ENCODE measurements around the gene CD5L.

DNA sequence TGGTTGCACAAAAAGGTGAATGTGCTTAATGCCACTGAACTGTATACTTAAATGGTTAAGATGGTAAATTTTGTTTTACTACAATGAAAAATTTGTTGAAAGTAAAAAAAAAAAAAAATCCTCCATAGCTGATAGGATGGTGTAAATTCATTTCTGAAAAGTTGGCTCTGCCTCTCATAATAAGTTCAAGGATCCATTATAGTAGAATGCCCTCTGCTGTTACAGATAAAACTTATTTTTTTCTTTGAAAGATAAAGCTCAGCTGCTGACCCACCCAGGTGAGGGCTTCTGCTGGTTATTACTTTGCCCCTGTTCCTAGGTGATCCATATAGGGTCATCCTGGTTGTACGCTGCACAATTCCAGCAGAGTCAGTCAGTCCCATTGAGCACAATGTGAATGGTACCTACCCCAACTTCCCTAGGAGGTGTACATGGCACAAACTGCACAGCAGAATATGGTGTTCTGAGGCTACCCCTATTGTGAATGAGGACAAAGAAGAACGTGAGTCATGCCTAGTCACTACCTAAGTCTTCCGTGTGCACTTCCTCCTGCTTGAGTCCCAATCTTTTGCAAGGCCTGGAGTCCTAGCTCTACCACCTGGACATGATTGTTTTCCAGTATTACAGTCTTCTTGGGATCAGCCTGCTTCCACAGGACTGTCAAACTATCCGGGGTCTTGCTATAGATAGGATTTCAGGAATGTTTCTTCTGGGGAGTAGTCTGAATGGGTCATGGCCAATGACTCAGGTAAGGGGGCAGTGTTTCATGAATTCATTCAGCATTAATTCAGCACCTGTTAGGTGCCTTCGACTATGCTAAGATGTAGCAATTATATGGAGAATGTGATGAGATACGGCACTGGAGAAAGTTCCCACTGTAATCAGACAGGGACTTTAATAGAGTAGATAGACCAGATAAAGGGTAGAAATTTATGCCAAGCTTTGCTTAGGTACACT lies 20.8 kb upstream of the CD5L start:
- TF ChIP-seq EZH2 (IDR thresholded peaks at IDR 0.05): no peak
- TF ChIP-seq POLR2AphosphoS5 (IDR thresholded peaks at IDR 0.05; ENCODE audit: borderline replicate concordance, low read depth, low read length): no peak

Data from SK-N-MC (cell line).